Glomerular visceral epithelial cell (primary cell): Measurements from ENCODE around the gene FYN.
"Not testable (repeated sequence)": the region's sequence is repeated elsewhere in the genome, so short reads cannot be mapped to it uniquely, and the experiment has no call there.

Experiments
- DNase-seq: peaks from one replicate; pipeline ENCODE4 v3.0.0-alpha.2; 2016; ENCODE audit errors: extremely low spot score

The FYN gene

DNA sequence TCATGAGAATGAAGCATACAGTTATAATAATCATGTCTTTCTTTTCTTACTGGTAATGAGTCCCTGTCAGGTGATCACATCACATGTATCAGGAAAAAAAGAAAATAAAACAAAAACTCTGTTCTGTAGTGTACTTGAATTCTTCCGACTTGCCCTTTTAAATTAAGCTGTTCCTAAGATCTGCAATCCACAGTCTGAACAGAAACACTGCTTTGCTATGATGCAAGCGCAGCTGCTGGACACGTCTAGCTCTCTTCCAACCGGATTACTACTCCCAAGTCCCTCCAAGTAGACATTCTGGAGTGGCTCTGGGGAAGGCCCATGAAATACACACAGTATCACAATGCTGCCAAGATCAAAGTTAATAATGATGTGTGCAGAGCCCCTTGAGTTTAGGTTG is 83.7 kb downstream of the FYN start:
- no peak for DNase-seq

DNA sequence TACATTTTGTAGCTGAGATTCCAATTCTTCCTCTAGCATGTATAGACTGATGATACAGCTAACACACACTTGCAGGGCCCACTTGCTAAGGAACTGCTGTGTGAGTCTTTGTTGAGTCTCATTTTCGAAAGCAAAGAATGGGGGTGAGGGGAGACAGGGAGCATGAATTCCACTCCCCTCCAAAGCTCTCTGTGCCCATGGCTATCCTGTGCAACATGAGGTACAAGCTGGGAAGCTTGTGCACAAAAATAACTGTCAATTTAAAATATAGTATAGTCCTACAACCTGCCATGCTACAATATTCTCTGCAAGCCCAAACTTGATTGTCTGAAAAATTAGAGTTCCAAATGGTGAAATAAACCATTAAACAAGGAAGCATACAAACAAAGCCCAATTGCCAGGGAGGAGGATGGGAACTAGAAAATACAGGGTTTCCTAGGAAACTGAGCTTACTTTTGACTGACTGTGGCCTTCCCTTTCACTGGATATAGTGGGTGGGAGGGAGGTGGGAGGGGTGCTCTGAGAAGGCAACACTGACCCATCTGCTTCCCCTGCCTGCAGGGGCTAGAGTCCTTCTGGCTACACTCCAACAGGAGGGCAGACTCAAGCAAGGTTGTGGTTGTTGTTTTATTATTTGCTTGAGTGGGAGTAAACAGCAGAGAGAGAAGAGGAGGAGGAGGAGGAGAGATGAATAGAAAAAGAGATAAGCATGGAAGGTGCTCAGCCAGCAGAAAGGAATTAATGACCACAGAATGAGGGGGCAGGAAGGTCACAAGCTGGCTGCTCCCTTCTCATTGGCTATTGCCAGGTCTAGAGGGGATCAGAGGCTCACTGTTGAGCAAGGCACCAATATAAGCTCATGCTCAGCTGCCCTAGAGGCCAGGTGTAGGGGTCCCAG is 84.6 kb downstream of the FYN start:
- no peak for DNase-seq

DNA sequence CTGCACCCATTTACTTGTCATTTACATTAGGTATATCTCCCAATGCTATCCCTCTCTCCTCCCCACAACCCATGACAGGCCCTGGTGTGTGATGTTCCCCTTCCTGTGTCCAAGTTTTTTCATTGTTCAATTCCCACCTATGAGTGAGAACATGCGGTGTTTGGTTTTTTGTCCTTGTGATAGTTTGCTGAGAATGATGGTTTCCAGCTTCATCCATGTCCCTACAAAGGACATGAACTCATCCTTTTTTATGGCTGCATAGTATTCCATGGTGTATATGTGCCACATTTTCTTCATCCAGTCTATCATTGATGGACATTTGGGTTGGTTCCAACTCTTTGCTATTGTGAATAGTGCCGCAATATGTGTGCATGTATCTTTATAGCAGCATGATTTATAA is 87.1 kb downstream of the FYN start:
- not testable (repeated sequence) for DNase-seq

DNA sequence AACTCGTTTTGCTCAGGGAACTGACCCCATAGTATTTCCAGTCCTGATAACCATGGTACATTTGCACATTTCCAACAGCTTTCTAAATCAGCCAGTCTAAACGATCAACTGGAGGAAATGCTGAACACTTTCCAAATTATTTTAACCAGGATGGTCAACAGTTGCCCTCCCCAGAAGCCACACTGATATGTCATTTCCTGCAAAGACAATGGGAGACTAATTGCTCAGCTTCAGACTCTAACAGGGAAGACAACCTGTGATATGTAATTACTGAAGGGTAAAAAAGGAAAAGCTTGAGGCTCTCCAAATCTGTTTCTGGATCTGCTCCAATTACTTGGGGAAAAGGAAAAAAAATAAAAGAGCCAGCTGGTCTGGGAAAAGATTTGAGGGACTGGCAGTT is 88.8 kb downstream of the FYN start:
- DNase-seq, result peak; percentile 12

DNA sequence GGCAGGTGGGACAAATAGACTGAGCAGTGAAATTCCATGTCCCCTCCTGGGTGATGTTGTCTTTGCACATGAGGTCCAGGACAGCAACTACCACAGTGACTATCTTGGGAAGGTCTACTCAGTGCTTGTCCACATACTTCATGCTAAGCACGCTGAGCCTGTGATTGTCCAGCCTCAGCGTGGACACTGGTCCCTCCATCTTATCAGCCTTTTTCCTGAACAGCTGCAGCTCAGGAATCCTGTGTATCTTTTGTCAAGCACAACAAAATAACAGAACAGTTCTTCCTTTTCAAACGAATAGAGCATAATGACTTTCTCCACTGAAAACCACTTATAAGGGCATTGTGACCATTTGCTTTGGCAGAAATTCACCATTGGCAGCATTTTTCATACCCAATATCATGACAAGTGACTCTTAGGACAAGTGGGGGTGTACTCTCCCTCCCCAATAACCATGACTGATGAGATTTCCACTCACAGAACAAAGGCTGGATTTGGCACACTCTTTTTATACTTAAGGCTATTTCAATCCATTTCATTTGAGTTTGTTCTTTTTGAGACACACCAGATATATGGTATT is 90.3 kb downstream of the FYN start:
- no peak for DNase-seq

DNA sequence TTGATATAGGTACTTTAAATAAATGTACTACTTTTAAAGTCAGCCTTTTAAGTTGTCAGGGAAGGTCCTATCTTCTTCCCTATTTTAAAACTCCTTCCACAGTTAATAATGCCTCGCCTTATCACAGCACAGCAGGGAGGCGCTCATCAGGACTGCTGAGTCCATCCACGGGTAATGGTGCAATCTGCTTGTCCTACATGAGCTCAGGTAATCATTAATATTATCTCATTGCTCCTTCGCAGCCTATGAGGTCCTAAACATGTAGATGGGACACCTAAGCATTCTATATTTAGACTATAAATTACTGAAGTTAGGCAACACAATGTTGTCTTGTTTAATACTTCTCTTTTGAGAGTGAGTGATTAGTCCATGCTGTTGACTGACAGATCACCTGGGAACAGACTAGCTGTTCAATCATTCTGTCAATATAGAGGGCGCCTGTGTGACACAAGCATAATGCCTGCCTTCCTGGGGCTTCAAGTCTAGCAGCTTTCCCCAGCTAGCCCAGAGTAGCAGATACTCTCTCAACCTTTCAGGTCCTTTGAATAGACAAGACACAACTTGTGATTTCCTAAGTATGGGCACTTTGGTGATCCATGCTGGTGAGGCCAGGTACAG is 91.0 kb downstream of the FYN start:
- no peak for DNase-seq

DNA sequence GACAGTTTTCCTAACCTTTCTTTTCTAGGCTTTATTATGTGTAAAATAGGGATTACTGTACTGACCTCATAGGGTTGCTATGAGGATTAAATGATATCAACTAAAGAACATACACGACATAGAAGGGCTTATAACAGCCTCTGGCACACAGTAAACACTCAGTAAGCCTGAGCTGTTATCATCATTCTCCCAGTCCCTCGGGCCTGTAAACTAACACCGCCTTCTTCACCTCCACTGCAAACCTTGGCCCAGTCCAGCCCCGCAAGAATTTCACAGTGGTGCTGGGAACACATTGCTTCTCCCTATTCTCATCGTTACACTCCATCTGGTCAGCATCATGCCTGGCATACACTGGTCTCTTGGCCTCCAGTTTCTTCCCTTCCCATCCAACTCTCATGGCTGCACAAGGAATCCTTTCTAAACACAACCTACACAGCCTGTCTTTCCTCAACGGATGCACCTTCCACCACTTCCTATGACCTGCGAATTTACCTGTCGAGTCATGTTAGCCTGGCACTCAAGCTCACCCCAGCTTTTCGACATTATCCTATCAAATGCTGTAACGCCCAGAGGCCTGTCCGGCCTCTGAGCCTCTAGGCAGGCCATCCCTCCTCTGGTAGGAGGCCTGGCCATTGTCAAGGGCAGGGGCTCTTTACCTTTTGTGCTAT is 92.1 kb downstream of the FYN start:
- DNase-seq, result no peak

DNA sequence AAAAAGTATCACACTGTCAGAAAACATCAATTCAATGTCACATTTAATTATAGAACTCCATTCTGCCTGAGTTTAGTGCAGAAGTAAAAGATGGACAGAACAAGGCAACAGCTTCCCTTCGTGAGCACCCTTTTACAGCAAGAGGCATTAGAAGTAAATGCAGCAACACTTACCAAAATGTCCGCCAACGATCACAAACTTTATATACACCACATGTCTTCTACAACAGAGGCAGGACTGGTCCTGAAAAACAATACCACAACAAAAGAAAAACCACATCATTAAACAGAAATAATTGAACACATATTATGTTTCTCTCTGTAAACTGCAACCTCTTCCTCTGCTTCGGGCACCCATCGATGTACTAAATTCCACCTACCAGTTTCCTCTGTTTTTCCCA is 92.9 kb downstream of the FYN start:
- DNase-seq, result no peak

DNA sequence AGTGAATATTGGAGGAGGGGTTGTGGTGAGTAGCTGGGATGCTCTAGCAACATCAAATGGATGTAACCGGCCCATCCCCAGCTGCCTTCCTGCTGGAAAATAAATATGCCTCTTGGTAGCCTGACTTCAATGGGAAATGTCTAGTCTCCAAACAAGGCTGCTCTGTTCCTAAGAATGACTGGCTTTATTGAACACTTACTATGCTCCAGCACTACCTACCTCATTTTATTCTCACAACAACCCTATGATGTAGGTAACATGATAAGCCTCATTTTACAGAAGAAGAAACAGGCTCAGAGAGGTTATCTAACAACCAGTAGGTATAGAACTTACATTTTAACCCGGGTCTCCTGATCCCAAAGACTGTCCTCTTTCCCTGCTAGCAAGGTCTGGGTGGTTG is 93.6 kb downstream of the FYN start:
- no peak for DNase-seq

DNA sequence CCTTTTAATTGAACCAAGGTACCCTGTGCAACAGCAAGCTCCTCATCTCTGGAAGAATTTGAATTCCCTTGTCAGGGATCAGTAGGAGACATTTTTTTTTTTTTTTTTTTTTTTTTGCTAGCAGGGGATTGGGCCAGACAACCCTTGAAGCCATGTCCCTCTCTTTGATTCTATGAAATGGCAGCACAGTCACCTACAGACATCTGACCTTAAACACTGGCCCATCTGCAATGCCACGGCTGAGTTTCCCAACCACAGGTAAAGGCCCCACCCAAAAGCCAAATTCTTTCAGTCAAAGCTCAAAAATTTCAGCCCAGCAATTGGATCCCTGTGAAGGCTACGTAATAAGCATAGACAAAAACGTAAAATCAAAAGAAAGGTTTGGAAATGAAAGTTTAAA is 94.2 kb downstream of the FYN start:
- DNase-seq, result no peak

DNA sequence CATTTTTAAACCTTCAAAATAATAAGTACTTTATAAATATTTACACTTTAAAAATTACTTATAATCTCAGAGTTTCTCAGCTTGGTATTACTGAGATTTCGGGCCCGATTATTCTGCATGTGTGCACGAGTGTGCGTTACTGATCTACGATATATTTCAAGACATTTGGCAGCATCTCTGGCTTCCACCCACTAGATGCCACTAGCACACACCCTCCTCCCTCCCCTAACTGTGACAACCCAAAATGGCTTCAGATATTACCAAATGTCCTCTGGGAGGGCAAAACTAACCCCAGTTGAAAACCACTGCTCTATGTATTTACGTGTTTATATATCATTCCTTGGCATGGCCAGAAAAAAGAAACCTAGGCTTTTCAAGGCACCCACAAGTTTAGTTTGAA is 95.9 kb downstream of the FYN start:
- DNase-seq, result no peak

DNA sequence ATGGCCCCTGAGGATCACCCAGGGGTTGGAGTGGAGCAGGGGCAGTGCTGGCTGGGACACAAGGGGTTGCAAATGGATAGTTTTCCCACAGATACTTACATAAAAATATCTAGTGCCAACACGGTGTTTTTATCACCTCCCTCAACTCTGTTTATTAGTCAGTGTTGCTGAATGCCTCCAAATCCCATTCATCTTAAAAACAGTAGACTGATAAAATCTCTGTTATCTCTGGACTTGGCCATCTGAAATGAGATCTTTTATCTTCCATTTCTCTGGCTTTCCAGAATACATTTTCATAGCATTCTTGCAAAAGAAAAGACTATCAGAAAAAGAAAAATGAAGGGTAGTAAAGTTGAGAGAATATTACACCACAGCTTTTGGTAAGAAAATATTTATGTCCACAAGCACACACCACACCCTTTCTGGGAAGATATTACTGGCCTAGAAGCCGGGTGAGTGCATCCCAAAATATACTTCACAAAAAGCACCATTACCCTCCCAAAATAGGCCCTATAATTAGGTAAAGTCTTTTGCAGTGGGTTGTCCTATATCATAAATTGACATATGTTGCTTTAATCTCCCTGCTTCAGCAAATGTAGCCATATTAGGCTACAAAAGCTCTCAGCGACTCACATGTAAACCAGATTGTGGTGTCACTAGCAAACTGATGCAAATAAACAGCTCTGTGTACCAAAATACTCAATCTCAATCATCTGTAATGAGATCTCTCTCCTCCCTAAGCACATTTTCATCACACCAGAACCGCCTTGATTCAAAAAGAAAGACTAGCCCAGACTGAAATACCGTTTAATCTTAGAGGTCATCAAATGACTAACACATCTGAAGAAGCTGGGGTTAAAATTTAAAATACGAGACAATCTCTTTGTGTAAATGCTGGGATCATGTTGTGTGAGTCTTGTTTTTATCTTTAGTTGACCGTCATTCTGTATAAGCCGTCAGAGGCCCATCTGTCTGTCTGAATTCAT is 96.7 kb downstream of the FYN start:
- no peak for DNase-seq

DNA sequence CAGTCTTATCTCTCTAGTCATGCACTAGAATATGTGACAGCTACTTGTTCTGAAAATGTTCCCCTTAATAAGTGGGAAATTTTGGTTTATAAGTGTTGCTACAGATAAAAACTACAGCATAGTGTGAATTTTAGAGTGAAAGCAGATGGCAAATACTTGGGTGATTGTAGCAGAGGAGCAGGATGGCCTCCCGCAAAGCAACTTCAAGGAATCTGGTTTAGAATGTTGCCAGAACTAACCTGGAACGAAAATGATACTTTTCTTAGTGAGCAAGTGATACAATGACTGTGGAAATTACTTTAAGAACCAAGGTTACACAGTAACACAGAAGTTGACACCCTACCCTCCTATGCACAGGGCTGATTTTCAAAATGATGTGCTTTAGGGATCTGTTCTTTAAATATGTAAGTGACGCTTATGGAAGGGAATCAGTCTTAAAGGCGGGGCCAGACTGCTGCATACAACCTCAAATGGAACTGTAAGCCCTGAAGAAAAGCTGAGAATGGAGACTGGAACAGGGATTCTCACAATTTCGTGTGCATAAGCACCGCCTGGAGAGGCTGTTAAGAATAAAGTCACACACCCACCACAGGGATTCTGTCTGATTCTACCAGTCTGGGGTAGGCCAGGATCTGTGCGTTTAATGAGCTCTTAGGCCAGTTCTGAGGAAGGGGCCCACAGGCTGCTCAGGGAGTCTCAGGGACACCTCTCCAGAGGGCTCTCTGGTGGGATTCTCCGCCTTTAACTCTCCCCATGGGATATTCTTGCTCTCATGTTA is 97.9 kb downstream of the FYN start:
- no peak for DNase-seq

DNA sequence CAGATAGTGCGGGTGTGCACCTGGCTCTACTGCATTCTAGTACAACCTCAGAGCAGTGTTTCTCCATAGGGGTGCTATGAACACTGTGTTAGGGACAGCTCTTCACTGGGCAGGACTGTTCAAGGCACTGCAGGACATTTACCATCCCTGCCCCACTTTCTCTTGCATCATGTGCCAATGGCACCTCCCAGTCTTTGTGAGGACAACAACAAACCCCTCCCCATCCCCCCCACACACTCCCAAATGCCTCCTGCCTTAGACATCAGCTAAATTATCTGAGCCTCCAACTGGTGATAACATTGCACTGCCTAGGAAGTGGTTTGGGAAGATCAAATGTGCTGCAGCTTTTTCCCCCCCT is 98.9 kb downstream of the FYN start:
- DNase-seq, result no peak

DNA sequence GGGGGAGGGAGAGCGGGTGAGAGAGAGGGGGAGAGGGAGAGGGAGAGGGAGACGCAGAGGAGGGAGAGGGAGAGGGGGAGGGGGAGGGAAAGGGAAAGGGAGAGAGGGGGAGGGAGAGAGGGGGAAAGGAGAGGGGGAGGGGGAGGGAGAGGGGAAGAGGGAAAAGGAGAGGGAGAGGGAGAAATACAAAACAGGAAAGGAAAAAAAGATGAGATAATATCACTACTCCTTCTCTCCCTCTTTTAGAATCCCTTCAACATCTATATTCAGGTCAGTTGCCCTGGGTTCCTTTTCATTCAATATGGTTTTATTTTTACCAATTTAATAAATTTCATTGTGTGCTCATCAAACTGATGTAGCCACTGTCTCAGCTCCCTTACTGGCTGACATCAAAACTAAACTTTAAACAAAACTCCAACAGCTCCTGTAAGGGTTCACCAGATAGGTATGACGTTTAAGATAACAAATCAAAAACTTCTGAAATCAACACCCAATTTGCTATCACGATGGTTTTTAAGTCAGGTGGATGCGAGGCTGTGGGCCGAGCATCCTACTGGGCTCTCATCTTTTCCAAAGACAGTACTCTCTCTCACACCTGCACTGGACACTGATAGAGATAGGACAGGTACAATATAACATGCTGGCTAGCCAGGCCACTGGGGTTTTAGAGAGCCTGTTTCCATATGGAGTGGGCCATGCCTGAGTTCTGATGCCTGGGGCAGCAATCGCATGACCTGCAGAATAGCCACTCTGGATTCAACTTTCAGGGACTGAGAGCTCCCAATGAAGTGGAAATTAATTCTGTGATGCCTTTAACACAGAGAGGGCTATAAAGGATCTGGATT is 99.5 kb downstream of the FYN start:
- DNase-seq, result no peak

DNA sequence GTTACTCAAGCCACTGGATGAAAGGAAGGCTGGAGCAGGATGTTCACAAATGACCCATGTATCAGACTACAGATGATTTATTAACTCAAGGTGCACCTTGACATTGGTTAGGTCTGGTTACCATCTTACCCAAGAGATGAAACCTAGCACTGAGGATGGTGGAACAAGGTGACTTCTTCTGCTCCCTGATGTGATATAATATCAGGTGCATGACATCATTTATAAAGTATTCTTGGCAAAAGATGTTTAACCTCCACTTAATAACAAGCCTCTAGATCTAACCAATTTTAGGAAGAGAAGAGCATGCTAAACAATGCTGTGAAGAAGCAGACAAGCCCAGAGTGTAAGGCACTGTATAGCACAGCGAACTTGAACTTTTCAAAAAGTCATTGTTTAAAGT is 100.9 kb downstream of the FYN start:
- DNase-seq, result no peak

DNA sequence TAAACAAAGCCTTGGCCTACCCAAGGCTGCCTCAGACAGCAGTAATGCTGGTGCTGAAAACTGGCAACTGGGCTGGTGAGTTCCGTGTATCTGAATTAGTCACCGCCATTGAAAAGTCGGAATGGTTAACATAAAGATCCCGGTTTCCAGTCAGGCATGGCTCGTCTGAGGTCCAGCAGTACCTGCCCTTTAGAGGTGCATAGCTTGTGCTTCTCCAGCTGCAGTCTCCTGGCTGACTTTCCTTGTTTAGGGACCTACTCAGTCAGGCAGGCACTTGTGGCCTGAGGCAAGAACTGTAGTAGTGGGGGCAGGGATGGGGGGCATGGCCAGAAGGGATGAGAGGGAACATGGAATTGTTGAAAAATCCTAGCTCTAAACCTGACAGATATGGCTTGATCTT is 101.6 kb downstream of the FYN start:
- no peak for DNase-seq

DNA sequence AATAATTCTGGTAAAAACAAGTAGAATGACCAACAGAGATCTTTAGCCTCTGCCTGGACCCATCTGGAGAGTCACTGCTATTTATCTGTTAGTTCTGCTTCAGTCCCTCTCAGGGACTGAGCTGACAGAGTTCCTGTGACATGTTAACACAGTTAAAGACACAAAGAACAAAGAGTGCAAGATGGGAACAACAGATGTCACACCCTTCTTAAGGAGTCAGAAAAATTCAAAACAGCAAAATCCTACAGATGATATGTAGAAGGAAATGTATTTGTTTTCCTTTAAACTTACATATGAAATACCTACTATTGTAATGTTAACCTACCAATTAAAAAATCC is 102.2 kb downstream of the FYN start:
- DNase-seq, result no peak

DNA sequence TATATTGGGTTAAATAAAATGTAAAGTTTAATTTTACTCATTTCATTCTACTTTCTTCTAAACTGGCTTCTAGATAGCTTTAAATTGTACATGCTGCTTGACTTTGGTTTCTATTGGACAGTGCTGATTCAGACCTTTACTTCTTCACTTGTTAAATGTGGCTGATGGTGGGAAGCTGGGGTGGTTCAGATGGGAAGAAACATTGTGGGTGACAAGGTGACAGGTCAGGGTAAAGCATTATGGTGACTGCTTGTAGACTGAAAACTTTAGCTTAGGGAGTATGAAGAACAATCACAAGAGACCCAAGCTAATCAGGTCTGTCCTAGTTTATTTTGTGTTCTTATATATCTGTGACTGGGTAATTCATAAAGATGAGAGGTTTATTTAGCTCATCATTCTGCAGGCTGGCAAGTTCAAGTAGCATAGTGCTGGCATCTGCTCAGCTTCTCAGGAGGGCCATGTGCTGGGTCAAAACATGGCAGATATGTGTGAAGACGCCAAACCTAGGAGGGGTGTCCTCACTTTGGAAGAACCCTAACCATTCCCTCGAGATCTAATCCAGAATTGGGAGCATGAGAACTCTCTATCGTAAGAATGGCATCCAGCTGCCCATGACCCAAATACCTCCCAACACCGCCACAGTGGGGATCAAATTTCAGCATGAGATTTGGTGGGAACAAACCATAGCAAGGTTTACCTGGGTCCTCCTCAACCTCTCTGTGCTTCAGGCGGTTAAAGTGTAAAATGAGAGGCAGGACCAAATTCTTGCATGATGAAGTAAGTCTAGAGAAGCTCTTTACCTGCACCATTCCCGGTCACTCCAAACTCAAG is 102.8 kb downstream of the FYN start:
- DNase-seq, result no peak
